Thyroid gland (tissue), 4 donors: ENCODE data around the gene CLSTN2.

Source experiments
- CTCF ChIP-seq, 6 experiments: fragments of 200-600 bp in 3 of 6; fragments of 450-650 bp in 3 of 6; sonication (generic) in 3 of 6; IDR thresholded peaks; one replicate each; pipeline ENCODE4 v1.5.1; 2016 to 2019; ENCODE audit warnings: antibody characterized with exemption in 6 of 6, mild to moderate bottlenecking in 2 of 6, inconsistent platforms in 1 of 6, moderate library complexity in 1 of 6
- POLR2A ChIP-seq, 2 donors: fragments of 450-650 bp; IDR thresholded peaks; one replicate each; pipeline ENCODE4 v1.6.1; 2017; ENCODE audit warnings: antibody characterized with exemption in 2 of 2, mild to moderate bottlenecking in 2 of 2, moderate library complexity in 1 of 2

GRCh38 chr3:140051019-140051957 is 116.3 kb downstream of the CLSTN2 start:
- TF ChIP-seq POLR2A (IDR thresholded peaks at IDR 0.05) = no peak
- TF ChIP-seq CTCF (IDR thresholded peaks at IDR 0.05) = peak in 3 of 6 experiments; percentile 14 to 56 (median 44)
